T-helper 17 cell (primary cell): ENCODE measurements around the gene KLHL22. TPM values are rescaled to one million over a fixed set of nuclear protein-coding genes. Genes with fewer than 3 reads are reported as not detected.
"Not testable (repeated sequence)": the region's sequence is repeated elsewhere in the genome, so short reads cannot be mapped to it uniquely, and the experiment has no call there.

Experiments used
- ATAC-seq: fragments of 150-1000 bp; cut with Tn5 transposase; 2 replicates; pipeline ENCODE4 v1.10.0; 2021; ENCODE audit warnings: mild to moderate bottlenecking, moderate library complexity
- DNase-seq, 3 donors: peaks; one replicate each; pipeline versions ENCODE4 v3.0.0 to v3.0.0-alpha.2; 2020 to 2021
- H3K9me3 ChIP-seq: one replicate; pipeline ENCODE4 v1.7.0; 2013; ENCODE audit warnings: low read length, mild to moderate bottlenecking; ENCODE audit not compliant: control insufficient read depth, poor library complexity, severe bottlenecking
- H3K27ac Mint-ChIP-seq: one replicate; pipeline ENCODE4 v1.8.0; 2022; ENCODE audit warnings: mild to moderate bottlenecking, moderate library complexity, mixed read lengths
- H3K27me3 Mint-ChIP-seq: one replicate; pipeline ENCODE4 v1.8.0; 2022; ENCODE audit warnings: mixed read lengths
- H3K36me3 Mint-ChIP-seq: one replicate; pipeline ENCODE4 v1.8.0; 2022; ENCODE audit warnings: low read depth, mixed read lengths
- H3K4me1 Mint-ChIP-seq: one replicate; pipeline ENCODE4 v1.8.0; 2022; ENCODE audit warnings: mild to moderate bottlenecking, mixed read lengths
- H3K4me3 Mint-ChIP-seq: one replicate; pipeline ENCODE4 v1.8.0; 2022; ENCODE audit warnings: mild to moderate bottlenecking, moderate library complexity, mixed read lengths
- total RNA-seq, 4 donors: library from RNA in 2 of 4; stranded (reverse) in 2 of 4; gene quantifications; one replicate each; pipeline ENCODE4 v1.2.3 and lab custom pipeline; 2022 to 2026

Gene KLHL22
- total RNA-seq, 2 donors from 2014 or later: 28.1 to 33.1 TPM

GRCh38 chr22:20423008-20423905 is 72.3 kb downstream of the KLHL22 start:
- ATAC-seq (no peak), DNase-seq (no peak)
- no peak overlapping the region for H3K4me3 Mint-ChIP-seq
- no peaks in the 10 kb centered on the region for H3K36me3 Mint-ChIP-seq
- H3K27me3 Mint-ChIP-seq: peaks cover 7% of the 10 kb centered on the region
- H3K27ac Mint-ChIP-seq: peak overlapping the region; percentile 32
- peaks cover 6% of the 10 kb centered on the region for H3K4me1 Mint-ChIP-seq
- no peaks in the 10 kb centered on the region for H3K9me3 ChIP-seq

DNA sequence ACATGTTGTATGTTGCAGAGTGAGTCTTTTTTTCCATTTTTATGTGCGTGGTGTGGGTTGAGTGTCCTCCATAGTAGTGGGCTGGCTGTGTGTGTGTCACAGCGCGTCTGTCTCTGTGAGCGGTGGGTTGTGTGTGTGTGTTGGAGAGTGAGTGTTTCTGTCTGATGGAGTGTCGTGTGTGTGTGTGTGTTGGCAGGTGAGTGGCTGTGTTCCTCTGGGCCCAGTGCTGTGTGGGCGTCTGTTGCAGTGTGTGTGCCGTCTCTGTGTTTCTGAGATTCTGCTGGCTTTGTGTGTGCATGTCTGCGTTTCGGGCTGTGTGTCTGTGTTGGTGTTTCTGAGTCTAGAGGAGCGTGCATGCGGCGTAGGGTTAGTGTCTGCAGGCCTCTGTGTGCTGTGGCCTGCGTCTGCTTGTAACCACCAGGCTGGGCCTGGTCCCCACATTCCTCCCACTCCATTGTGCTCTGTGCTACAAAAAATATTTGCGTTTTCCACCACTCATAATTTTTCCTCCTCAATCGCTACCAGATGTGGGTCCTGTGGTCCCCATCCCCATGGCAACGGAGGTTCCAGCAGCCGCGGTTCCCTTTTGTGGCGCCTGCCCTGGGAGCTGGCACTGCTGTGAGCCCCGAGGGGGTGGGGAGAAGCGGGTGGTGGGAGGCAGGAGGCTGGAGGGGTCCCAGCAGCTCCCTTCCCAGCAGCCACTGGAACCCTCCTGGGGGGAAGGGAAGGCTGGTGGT is 73.2 kb downstream of the KLHL22 start:
- peaks cover 6% of the 10 kb centered on the region for H3K4me1 Mint-ChIP-seq
- no peak for DNase-seq
- peaks cover 5% of the 10 kb centered on the region for H3K27me3 Mint-ChIP-seq
- no peaks in the 10 kb centered on the region for H3K36me3 Mint-ChIP-seq
- no peak overlapping the region for H3K4me3 Mint-ChIP-seq
- no peak for ATAC-seq
- no peaks in the 10 kb centered on the region for H3K9me3 ChIP-seq
- no peak overlapping the region for H3K27ac Mint-ChIP-seq

- no peak for DNase-seq
- Mint-ChIP-seq H3K36me3 (no peaks in the 10 kb centered on the region), H3K27ac (no peak overlapping the region), H3K4me3 (no peak overlapping the region), H3K27me3 (no peaks in the 10 kb centered on the region), H3K4me1 (peaks cover 2% of the 10 kb centered on the region)
- no peak for ATAC-seq
- H3K9me3 ChIP-seq: no peaks in the 10 kb centered on the region
These were observed 74.1 kb downstream of the KLHL22 start for GRCh38 chr22:20421507-20421874.

DNA sequence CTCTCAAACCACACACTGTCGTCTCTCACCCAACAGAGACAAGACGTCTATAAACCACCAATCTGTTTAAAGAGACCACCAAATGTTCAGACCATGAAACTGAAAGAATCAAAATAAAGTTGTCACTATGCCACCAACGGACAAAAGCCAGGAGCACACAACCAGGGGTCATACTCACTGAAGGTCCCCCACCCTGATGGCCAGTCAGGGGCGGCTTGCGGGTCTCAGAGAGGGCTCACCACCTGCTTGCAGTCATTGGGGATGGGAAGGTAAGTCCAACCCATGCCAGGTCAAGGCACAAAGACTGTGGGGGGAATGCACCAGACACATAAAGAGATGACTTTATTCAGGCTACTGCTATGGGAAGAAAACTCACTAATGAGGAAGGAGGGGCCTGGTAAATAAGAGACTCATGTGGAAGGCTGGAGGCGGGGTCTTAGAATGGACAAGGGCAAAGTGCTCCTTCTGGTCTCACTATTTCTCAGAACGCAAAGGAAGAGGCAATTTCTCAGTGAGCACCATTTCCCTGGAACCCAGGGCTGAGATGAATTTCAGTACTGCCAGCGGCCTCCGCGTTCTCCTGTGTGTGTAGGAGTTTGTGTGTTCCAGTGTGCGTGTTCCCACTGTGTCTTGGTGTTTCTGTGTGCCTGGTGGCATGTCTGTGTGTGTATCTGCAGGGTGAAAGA is 75.3 kb downstream of the KLHL22 start:
- no peak for DNase-seq
- Mint-ChIP-seq H3K27ac (no peak overlapping the region), H3K4me1 (peaks cover 2% of the 10 kb centered on the region), H3K36me3 (no peaks in the 10 kb centered on the region), H3K4me3 (no peak overlapping the region), H3K27me3 (no peaks in the 10 kb centered on the region)
- H3K9me3 ChIP-seq: no peaks in the 10 kb centered on the region
- ATAC-seq: no peak

GRCh38 chr22:20419664-20419951 is 76.0 kb downstream of the KLHL22 start:
- Mint-ChIP-seq H3K27me3 (no peaks in the 10 kb centered on the region), H3K4me3 (no peak overlapping the region), H3K36me3 (no peaks in the 10 kb centered on the region), H3K4me1 (peaks cover 2% of the 10 kb centered on the region), H3K27ac (no peak overlapping the region)
- ATAC-seq (no peak), DNase-seq (no peak)
- no peaks in the 10 kb centered on the region for H3K9me3 ChIP-seq

DNA sequence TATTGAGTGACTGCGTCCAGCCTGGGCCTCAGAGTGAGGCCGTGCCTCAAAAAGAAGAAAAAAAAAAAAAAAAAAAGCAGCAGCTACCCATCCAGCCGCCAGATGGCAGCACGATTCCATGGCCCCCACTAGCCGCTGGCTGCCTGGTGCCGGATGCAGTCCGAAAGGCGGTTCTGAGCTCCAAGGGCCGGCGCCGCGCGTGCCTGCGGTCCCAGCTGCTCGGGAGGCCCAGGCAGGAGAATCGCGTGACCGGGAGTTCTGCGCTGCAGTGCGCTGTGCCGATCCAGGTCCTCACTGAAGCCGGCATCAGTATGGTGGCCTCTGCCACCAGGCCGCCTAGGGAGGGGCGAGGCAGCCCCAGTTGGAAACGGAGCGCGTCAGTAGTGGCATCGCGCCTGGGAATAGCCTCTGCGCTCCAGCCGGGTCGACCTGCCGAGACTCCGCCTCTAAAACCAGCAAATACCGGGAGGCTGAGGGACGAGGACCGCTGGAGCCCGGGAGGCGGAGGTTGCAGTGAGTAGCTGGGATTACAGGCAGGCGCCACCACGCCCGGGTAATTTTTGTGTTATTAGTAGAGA is 77.3 kb downstream of the KLHL22 start:
- no peaks in the 10 kb centered on the region for H3K36me3 Mint-ChIP-seq
- H3K4me3 Mint-ChIP-seq: peak overlapping the region; percentile 70
- H3K4me1 Mint-ChIP-seq: peaks cover 2% of the 10 kb centered on the region
- peak; percentile 81 for ATAC-seq
- H3K9me3 ChIP-seq: no peaks in the 10 kb centered on the region
- DNase-seq: peak; percentile 52 to 66 (median 66)
- no peak overlapping the region for H3K27ac Mint-ChIP-seq
- no peaks in the 10 kb centered on the region for H3K27me3 Mint-ChIP-seq

GRCh38 chr22:20415699-20416098 is 79.9 kb downstream of the KLHL22 start:
- H3K4me3 Mint-ChIP-seq, H3K27me3 Mint-ChIP-seq, H3K27ac Mint-ChIP-seq, DNase-seq, ATAC-seq, H3K36me3 Mint-ChIP-seq, H3K4me1 Mint-ChIP-seq, H3K9me3 ChIP-seq: not testable (repeated sequence)

DNA sequence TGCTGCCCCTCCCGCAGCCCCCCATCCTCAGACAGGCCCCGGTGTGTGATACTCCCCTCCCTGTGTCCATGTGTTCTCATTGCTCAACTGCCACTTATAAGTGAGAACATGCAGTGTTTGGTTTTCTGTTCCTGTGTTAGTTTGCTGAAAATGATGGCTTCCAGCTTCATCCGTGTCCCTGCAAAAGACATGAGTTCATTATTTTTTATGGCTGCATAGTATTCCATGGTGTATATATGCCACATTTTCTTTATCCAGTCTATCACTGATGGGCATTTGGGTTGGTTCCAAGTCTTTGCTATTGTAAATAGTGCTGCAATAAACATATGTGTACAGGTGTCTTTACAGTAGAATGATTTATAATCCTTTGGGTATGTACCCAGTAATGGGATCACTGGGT is 80.4 kb downstream of the KLHL22 start:
- not testable (repeated sequence) for H3K27me3 Mint-ChIP-seq, ATAC-seq, H3K9me3 ChIP-seq, H3K4me3 Mint-ChIP-seq, H3K36me3 Mint-ChIP-seq, DNase-seq, H3K4me1 Mint-ChIP-seq, H3K27ac Mint-ChIP-seq

DNA sequence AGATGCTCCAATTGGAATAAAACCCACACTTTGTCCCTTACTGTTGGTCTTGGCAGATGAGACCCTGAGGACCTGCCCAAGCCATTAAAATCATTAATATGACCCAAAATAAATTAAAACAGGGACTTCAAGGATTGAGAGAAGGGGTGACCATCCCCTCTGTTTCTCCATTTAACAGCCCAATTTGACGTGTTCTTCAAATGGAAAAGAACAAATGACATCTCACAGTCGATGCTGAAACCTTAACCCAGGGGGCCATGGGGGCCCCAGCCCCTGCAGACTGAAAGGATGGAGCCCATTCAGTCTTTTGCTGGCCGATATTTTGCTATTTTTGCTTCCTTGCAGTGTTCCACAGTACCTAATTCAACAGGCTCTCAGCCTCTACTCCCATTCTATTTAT is 81.1 kb downstream of the KLHL22 start:
- H3K27me3 Mint-ChIP-seq: no peaks in the 10 kb centered on the region
- no peaks in the 10 kb centered on the region for H3K9me3 ChIP-seq

DNA sequence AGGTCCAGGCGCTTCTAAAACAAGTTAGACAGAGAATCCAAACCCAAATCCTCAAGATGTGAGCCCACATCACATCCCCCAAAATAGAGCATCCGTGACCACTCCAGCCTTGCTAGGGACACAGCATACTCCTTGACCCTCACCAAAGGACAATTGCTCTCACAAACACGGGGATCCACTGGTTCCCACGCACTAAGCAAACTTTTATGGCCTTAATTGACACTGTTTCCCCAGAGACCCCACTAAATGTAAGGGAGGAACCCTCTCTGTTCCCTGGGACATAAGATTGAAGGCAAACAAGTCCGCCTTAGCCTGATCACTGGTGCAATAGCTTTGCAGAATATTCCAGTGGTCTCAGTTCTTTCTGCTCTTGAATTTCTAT is 81.5 kb downstream of the KLHL22 start:
- Mint-ChIP-seq H3K36me3 (no peaks in the 10 kb centered on the region), H3K27ac (peak overlapping the region; percentile 19), H3K4me3 (no peak overlapping the region), H3K4me1 (no peaks in the 10 kb centered on the region), H3K27me3 (no peaks in the 10 kb centered on the region)
- no peaks in the 10 kb centered on the region for H3K9me3 ChIP-seq
- DNase-seq: no peak
- ATAC-seq: no peak

More for the DNA sequence above, 81.1 kb downstream of the KLHL22 start:
- DNase-seq: no peak
- peak overlapping the region; percentile 19 for H3K27ac Mint-ChIP-seq
- H3K4me1 Mint-ChIP-seq: no peaks in the 10 kb centered on the region
- no peaks in the 10 kb centered on the region for H3K36me3 Mint-ChIP-seq
- no peak overlapping the region for H3K4me3 Mint-ChIP-seq
- no peak for ATAC-seq

DNA sequence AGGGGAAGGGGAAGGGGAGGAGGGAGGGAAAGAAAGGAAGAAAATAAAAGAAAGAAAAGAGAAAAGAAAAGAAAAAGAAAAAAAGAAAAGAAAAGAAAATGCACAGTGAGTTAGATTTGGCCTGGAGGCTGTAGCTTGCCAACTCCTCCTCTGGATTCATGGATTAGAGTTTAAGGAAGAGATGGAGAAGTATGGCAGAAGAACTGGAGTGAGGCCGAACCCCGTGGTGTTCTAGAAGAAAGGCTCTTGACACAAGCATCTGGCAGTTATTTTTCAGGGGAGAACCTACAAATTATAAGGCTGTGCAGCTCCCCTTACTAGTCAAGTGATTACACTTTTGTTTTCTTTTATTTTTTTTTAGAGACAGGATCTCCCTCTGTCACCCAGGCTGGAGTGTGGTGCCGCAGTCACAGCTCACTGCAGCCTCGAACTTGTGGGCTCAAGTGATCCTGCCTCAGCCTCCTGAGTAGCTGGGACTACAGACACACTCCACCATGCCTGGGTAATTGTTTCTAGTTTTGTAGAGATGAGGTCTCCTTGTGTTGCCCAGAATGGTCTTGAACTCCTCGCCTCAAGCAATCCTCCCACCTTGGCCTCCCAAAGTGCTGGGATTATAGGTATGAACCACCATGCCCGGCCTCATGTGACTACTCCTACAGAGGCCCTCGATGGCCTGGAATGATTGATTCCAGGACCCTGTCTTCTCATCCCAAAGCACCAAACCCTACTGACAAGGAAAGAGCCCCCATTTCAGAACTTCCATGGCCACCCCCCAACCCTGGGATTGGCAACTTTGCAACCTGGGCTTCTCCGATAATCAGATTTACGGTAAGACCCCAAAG is 82.2 kb downstream of the KLHL22 start:
- Mint-ChIP-seq H3K36me3 (no peaks in the 10 kb centered on the region), H3K4me3 (no peak overlapping the region), H3K27me3 (no peaks in the 10 kb centered on the region), H3K27ac (peak overlapping the region; percentile 19), H3K4me1 (no peaks in the 10 kb centered on the region)
- no peaks in the 10 kb centered on the region for H3K9me3 ChIP-seq
- ATAC-seq (no peak), DNase-seq (no peak)

GRCh38 chr22:20412474-20413216 is 83.0 kb downstream of the KLHL22 start:
- no peak overlapping the region for H3K27ac Mint-ChIP-seq
- H3K9me3 ChIP-seq: no peaks in the 10 kb centered on the region
- DNase-seq (no peak), ATAC-seq (no peak)
- no peaks in the 10 kb centered on the region for H3K27me3 Mint-ChIP-seq
- H3K4me3 Mint-ChIP-seq: no peak overlapping the region
- H3K36me3 Mint-ChIP-seq: no peaks in the 10 kb centered on the region
- no peaks in the 10 kb centered on the region for H3K4me1 Mint-ChIP-seq
